Stimulated activated CD4-positive, alpha-beta T cell treated with anti-CD3 and anti-CD28 coated beads, Interleukin-2, amount 100 ng/mL, for 48 hours (primary cell): Measurements from ENCODE around the gene HSD3B7.

ENCODE experiments used
- DNase-seq, 2 donors: peaks; one replicate each; pipeline ENCODE4 v3.0.0-alpha.2; 2020

Gene HSD3B7

DNA sequence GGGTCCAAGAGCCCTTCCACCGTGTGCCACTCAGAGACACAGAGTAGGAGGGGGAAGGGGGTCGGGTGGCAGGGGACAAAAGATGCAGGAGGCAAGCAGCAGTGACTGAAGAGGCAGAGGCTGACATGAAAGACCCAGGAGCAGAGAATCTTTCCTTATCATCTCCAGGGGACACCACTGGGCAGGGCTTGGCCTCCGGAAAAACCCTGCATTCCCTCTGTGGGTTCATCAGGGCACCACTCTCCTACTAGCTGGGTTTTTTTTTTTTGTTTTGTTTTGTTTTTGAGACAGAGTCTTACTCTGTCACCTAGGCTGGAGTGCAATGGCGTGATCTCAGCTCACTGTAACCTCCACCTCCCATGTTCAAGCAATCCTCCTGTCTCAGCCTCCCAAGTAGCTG lies 46.3 kb downstream of the HSD3B7 start:
- no peak for DNase-seq

GRCh38 chr16:31032736-31033708 lies 48.0 kb downstream of the HSD3B7 start, which contains the start of gene STX4:
Gene STX4 (plus strand): TSS chr16:31033558. CDS start chr16:31033806, 248 bp downstream.
- peak; percentile 94 to 98 for DNase-seq

- peak; percentile 81 to 82 for DNase-seq
These were observed 48.9 kb downstream of the HSD3B7 start for GRCh38 chr16:31033709-31034492.

DNA sequence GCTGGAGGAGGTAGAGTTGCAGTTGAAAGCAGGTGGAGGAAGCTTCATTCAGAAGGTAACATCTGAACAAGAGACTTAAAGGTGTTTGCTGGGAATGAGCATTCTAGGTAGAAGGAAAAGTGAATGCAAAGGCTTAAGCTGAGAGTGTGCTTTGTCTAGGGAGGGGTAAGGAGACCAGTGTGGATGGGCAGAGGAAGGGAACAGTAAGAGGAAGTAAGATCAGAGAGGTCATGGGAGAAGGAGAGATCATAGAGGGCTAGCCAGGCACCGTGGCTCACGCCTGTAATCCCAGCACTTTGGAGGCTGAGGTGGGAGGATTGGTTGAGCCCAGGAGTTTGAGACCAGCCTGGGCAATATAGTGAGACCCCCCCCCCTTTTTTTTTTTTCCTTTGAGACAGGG lies 51.7 kb downstream of the HSD3B7 start:
- no peak for DNase-seq
